NCI-H1694 treated with DMSO at 0.1 percent for 48 hours (cell line): Measurements from ENCODE around the gene RIN1.
"Not testable (repeated sequence)": the region's sequence is repeated elsewhere in the genome, so short reads cannot be mapped to it uniquely, and the experiment has no call there.

Experiments
- DNase-seq: peaks from one replicate; lab custom pipeline; 2025; lab: John Stamatoyannopoulos, UW

The RIN1 gene

GRCh38 chr11:66360406-66361073, 24.3 kb upstream of the RIN1 start:
- DNase-seq, result no peak

GRCh38 chr11:66359662-66360087, 23.4 kb upstream of the RIN1 start:
- no peak for DNase-seq

GRCh38 chr11:66350560-66351235, 14.5 kb upstream of the RIN1 start:
- not testable (repeated sequence) for DNase-seq

DNA sequence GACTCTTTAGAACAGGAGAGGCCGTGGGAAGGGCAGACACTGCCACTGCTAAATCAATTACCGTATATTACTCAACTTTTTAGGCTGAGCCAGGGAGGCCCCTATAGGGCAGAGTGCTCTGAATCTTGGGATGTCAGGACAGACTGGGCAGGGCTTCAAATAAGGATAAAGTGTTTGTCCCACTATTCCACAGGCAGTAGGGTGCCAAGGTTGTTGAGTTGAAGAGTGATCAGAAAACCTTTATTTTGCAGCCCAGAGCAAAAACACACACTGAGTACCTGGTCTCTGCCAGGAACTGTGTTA, 12.8 kb upstream of the RIN1 start:
- DNase-seq, result no peak

- peak; percentile 70 for DNase-seq
These were observed 11.4 kb upstream of the RIN1 start, which contains the start of gene B4GAT1 for GRCh38 chr11:66347425-66348276. B4GAT1 (minus strand) TSS chr11:66347629; CDS start chr11:66347545, 84 bp downstream.

GRCh38 chr11:66346476-66347424, 10.5 kb upstream of the RIN1 start:
- DNase-seq, result no peak

- DNase-seq, result no peak
These were observed 9.0 kb upstream of the RIN1 start for GRCh38 chr11:66345316-66345649.

GRCh38 chr11:66344550-66345315, 8.5 kb upstream of the RIN1 start, which contains the start of gene BRMS1:
BRMS1 (minus strand) TSS chr11:66345104; CDS start chr11:66342234, 2,870 bp downstream.
- DNase-seq, result peak; percentile 83

- no peak for DNase-seq
These were observed 6.9 kb upstream of the RIN1 start for GRCh38 chr11:66343176-66343575.

- no peak for DNase-seq
These were observed 5.4 kb upstream of the RIN1 start for GRCh38 chr11:66341502-66342126.

DNA sequence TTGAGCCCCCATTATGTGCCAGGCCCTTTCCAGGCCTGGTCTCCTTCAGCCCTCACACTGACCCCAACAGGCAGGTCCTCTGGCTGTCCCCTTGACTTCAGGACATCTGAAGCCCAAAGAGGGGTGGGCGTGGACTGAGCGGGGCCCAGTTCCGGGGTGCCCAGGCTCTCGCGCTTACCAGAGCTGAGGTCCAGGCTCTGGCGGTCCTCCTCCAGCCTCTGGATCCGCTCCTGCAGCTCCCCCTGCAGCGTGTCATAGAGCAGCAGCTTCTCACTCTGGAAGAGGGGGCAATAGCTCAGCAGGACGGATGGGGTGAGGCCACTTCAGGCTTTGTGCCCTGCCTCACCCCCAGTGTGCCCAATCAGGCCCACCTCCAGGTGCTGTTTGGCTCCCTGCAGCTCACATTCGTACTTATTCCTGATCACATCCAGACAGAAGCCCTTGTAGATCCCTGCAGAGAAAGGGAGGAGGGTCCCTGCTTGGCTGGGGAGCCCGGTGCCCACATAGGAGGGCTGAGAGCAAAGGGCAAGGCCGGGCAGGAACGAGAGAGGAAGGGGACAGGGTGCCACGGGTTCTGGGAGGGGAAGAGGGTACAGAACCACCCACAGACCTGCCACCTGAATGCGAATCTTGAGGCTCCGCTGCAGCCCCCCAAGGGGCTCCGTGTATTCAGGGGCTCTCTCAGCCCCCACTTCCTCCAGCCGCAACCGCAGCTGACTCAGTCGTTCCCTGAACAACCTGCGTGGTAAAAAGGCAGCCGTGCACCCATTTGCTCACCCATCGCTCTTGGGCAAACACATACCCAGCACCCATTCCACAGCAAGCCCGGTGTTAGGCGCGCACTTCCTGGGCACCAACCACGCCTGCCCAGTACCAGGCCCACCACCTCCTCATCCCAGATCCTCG, 4.6 kb upstream of the RIN1 start:
- DNase-seq, result no peak

- DNase-seq, result no peak
These were observed 3.7 kb upstream of the RIN1 start for GRCh38 chr11:66339686-66340483.

DNA sequence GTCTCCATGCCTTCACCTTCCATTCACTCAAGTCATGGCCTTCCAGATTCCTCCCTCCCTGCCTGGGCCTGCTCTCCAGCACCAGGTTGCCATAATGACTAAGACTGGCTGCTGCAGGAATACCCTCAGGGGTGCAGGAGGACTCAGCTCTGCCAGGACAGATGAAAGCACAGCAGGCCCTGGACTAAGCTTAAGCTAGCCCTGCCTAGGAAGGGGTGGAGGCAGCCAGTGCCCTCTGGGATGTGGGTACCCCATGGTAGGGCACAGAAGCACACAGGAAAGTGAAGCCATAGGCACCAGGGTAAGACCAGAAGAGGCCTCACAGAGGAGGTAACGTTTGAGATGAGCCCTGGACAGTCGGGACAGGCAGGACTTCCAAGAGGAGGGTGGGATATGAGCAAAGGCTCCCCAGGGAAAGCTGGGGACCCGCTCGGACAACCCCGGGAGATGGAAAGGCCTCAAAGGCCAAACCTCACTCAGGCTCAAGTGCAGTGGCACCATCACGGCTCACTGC, 3.0 kb upstream of the RIN1 start:
- DNase-seq, result no peak

DNA sequence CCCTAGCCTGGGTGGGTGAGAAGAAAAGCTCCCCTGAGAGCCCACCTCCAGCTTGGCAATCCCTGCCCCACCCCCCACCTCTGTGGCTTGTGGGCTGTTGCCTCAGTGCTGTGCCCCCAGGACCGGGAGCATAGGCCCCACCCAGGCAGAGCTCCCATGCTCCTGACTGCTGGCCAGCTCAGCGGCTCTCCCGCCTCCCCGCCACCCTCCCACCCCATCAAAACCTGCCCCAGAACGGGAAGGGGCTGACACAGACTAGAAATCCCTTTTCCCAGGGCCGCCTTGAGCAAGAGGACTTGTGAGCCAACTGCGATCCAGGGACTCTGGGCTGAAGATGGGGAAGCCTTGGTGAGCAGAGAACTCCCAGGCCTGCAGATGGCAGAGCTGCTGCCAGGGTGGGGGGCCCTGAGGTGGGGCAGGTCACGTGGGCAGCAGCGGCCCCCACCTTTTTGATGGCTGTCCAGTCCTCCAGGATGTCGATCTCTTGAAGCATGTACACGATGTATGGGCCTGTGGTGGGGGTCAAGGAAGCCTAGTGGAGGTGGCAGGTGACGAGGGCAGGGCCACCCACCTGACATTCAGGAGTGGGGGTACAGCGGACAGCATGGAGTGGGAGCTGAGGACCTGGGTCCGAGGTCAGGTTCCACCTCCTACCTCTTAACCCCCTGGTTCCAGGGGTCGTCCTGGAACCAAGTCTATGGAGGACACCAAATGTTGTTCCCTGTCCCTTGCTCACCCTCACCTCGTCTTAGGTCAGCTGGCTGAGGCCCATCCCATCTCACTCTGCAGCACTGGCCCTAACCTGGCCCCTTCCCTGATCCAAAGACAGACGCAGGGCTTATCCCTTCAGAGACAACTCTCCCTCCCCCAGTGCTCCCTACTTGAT, 2.3 kb upstream of the RIN1 start:
- DNase-seq, result no peak

GRCh38 chr11:66337103-66337899, 1.1 kb upstream of the RIN1 start:
- DNase-seq, result peak; percentile 30

GRCh38 chr11:66335531-66336233, 552 bp downstream of the RIN1 start:
- DNase-seq, result no peak
